Endothelial cell of umbilical vein (primary cell): Measurements from ENCODE around the gene TMEM109. TPM values are rescaled to one million over a fixed set of nuclear protein-coding genes. Genes with fewer than 3 reads are reported as not detected.

Experiments
- BruUV-seq: library from RNA; stranded (reverse); fragments of 400-500 nt; replicated peaks from 2 replicates; lab custom pipeline; 2021; lab: Mats Ljungman, UMichigan
- CTCF ChIA-PET: fragments of 300-600, 350-600 bp; sonication (Branson Sonifier 250); formaldehyde crosslinking; loops from one replicate; lab custom pipeline; 2021; ENCODE audit warnings: antibody characterized with exemption, inconsistent platforms; lab: Charles Lee
- POLR2A ChIA-PET: fragments of 300-600, 350-600 bp; sonication (Branson Sonifier 250); formaldehyde crosslinking; loops from one replicate; lab custom pipeline; 2021; ENCODE audit warnings: antibody characterized with exemption, inconsistent platforms; lab: Charles Lee
- DNase-seq: peaks from one replicate; pipeline ENCODE4 v3.0.0-alpha.2; 2011; ENCODE audit warnings: low read depth, low spot score
- FAIRE-seq: peaks from 2 replicates; lab custom pipeline; 2011; peaks lifted over from hg19 to GRCh38; lab: Jason Lieb, UNC
- H2AFZ ChIP-seq: 2 replicates; pipeline ENCODE4 v1.6.0; 2012; ENCODE audit warnings: low read depth, low read length, control low read depth, inconsistent platforms
- H3K27ac ChIP-seq: 2 replicates; pipeline ENCODE4 v1.5.1; 2011; ENCODE audit warnings: low read depth, mild to moderate bottlenecking, control low read depth, low read length, moderate library complexity; ENCODE audit not compliant: insufficient read depth
- H3K27me3 ChIP-seq, 2 experiments: 2 replicates each; pipeline versions ENCODE4 v1.6.0 to v1.6.1; 2011; ENCODE audit warnings: low read length in 2 of 2, mixed read lengths in 1 of 2; ENCODE audit not compliant: control insufficient read depth in 2 of 2, insufficient read depth in 2 of 2
- H3K36me3 ChIP-seq, 2 experiments: 2 replicates in 1 of 2; 3 replicates in 1 of 2; pipeline ENCODE4 v1.5.1; 2011; ENCODE audit warnings: low read length in 2 of 2, mild to moderate bottlenecking in 1 of 2, moderate library complexity in 1 of 2; ENCODE audit not compliant: control insufficient read depth in 2 of 2, insufficient read depth in 2 of 2; ENCODE audit errors: extremely low read depth in 1 of 2
- H3K4me1 ChIP-seq: 3 replicates; pipeline ENCODE4 v1.5.1; 2011; ENCODE audit warnings: mild to moderate bottlenecking, low read length; ENCODE audit not compliant: control insufficient read depth, insufficient read depth; ENCODE audit errors: extremely low read depth
- H3K4me2 ChIP-seq: 2 replicates; pipeline ENCODE4 v1.6.1; 2011; ENCODE audit warnings: low read length, control low read depth, mixed read lengths; ENCODE audit not compliant: insufficient read depth
- H3K4me3 ChIP-seq, 3 experiments: fragments of 200-600 bp in 1 of 3; sonication (generic), shearing (Covaris generic) in 1 of 3; replicated peaks in 1 of 3; 2 replicates each; pipeline ENCODE4 v1.5.1; 2011 to 2016; ENCODE audit warnings: control low read depth in 3 of 3, low read length in 3 of 3, mild to moderate bottlenecking in 2 of 3, inconsistent platforms in 1 of 3, low read depth in 1 of 3, moderate library complexity in 1 of 3; ENCODE audit not compliant: insufficient read depth in 1 of 3
- H3K79me2 ChIP-seq: 2 replicates; pipeline ENCODE4 v1.6.0; 2012; ENCODE audit warnings: low read length, inconsistent platforms; ENCODE audit not compliant: control insufficient read depth, insufficient read depth
- H3K9ac ChIP-seq: replicated peaks from 2 replicates; pipeline ENCODE3; 2011; ENCODE audit warnings: low read length, control low read depth; ENCODE audit not compliant: insufficient read depth; ENCODE audit errors: extremely low read depth
- H3K9me1 ChIP-seq: replicated peaks from 3 replicates; pipeline ENCODE4 v1.6.0; 2011; ENCODE audit warnings: mild to moderate bottlenecking, low read length; ENCODE audit not compliant: control insufficient read depth, insufficient read depth; ENCODE audit errors: extremely low read depth
- H3K9me3 ChIP-seq: replicated peaks from 2 replicates; pipeline ENCODE4 v1.5.1; 2012; ENCODE audit warnings: low read length, inconsistent platforms; ENCODE audit not compliant: control insufficient read depth, insufficient read depth
- H4K20me1 ChIP-seq: replicated peaks from 2 replicates; pipeline ENCODE3; 2011; ENCODE audit warnings: mild to moderate bottlenecking, low read length; ENCODE audit not compliant: control insufficient read depth, insufficient read depth; ENCODE audit errors: extremely low read depth
- CTCF ChIP-seq, 2 donors: IDR thresholded peaks; 1 replicate in 1 of 2; 2 replicates in 1 of 2; pipeline ENCODE4 v1.5.1; 2011; ENCODE audit warnings: low read length in 2 of 2, mild to moderate bottlenecking in 2 of 2, moderate library complexity in 2 of 2, control low read depth in 1 of 2, inconsistent platforms in 1 of 2, low read depth in 1 of 2; ENCODE audit not compliant: insufficient read depth in 1 of 2; ENCODE audit errors: extremely low read depth in 1 of 2
- EZH2 ChIP-seq: IDR thresholded peaks from 2 replicates; pipeline ENCODE4 v1.6.1; 2012; ENCODE audit warnings: borderline replicate concordance, low read depth, mild to moderate bottlenecking, moderate library complexity, low read length, inconsistent platforms; ENCODE audit not compliant: severe bottlenecking
- FOS ChIP-seq: IDR thresholded peaks from 2 replicates; pipeline ENCODE4 v1.6.1; 2011; ENCODE audit warnings: mild to moderate bottlenecking, low read length, moderate library complexity, borderline replicate concordance; ENCODE audit not compliant: insufficient read depth
- GATA2 ChIP-seq: IDR thresholded peaks from 2 replicates; pipeline ENCODE4 v1.7.0; 2011; ENCODE audit warnings: low read depth, mild to moderate bottlenecking, moderate library complexity, mixed read lengths, low read length; ENCODE audit not compliant: insufficient read length, insufficient read depth
- JUN ChIP-seq: IDR thresholded peaks from 2 replicates; pipeline ENCODE4 v1.6.1; 2011; ENCODE audit warnings: borderline replicate concordance, low read depth; ENCODE audit not compliant: insufficient read length, insufficient read depth
- MAX ChIP-seq: IDR thresholded peaks from 2 replicates; pipeline ENCODE4 v1.6.1; 2011; ENCODE audit not compliant: insufficient read depth, insufficient read length
- MYC ChIP-seq: IDR thresholded peaks from one replicate; pipeline ENCODE4 v1.6.1; 2011; ENCODE audit warnings: mild to moderate bottlenecking, low read depth, low read length
- POLR2A ChIP-seq: IDR thresholded peaks from 2 replicates; pipeline ENCODE4 v1.6.1; 2012; ENCODE audit warnings: low read depth, mild to moderate bottlenecking, control low read depth, low read length
- POLR2AphosphoS5 ChIP-seq: IDR thresholded peaks from 2 replicates; pipeline ENCODE4 v1.6.1; 2012; ENCODE audit warnings: low read depth, mild to moderate bottlenecking, control low read depth, low read length, moderate library complexity; ENCODE audit not compliant: insufficient read depth
- dilution Hi-C: fragments of 300-500 bp; cut with MboI; formaldehyde crosslinking; loops from one replicate; pipeline ENCODE4 v1.15.0; 2019; ENCODE audit warnings: low sequenced_read_pairs; ENCODE audit not compliant: extremely low pct_ligation_motif_present
- intact Hi-C: fragments of 100-400 bp; cut with micrococcal nuclease; formaldehyde crosslinking; loops from one replicate; pipeline ENCODE4 v1.10.0; 2022
- polyA plus RNA-seq, 4 experiments: library from polyadenylated mRNA; depleted of rRNA in 3 of 4; stranded (reverse) in 3 of 4; unstranded in 1 of 4; fragments of >200 nt; gene quantifications; 2 replicates each; pipeline versions ENCODE4 v1.2.1 to v1.2.3, GENCODE V29; 2011 to 2012; ENCODE audit warnings: missing spikeins in 1 of 4
- total RNA-seq: library from RNA; stranded (reverse); gene quantifications from 2 replicates; pipeline ENCODE4 v1.2.3, GENCODE V29; 2021

TMEM109 gene
- total and polyA plus RNA-seq, 2 donors (not counting 3 experiments of a cell fraction or from before 2014, with no cell fraction given) = 143 to 192 TPM

- DNase-seq (no peak), FAIRE-seq (no peak)
- no TSS peak for BruUV-seq
- Histone ChIP-seq H4K20me1 (no peaks in the 10 kb centered on the region), H3K9ac (no peak overlapping the region), H3K4me3 (no peak overlapping the region), H3K79me2 (no peaks in the 10 kb centered on the region), H3K4me2 (no peak overlapping the region), H3K27me3 (peaks cover 2 to 13% of the 10 kb centered on the region in 2 experiments), H3K36me3 (no peaks in the 10 kb centered on the region), H3K9me3 (no peaks in the 10 kb centered on the region), H2AFZ (peak overlapping the region; percentile 97), H3K27ac (no peak overlapping the region), H3K9me1 (no peaks in the 10 kb centered on the region), H3K4me1 (peaks cover 10% of the 10 kb centered on the region)
- CTCF ChIA-PET = interaction anchor here (1.5 to 1.6 kb wide), 2 partner anchors 13 to 17 kb away, joined by 5 to 8 read pairs; no protein-coding TSS in a partner anchor
- no peak for TF ChIP-seq CTCF (IDR thresholded peaks at IDR 0.05; ENCODE audit: extremely low read depth in 1 of 2, insufficient read depth in 1 of 2, low read depth in 1 of 2, low read length in 2 of 2)
- TF ChIP-seq JUN = no peak
- no peak for TF ChIP-seq MYC
- TF ChIP-seq POLR2AphosphoS5 = no peak
- intact Hi-C loops = no loop called here
- POLR2A ChIA-PET = no interaction called here
- dilution Hi-C loops = no loop called here
These were observed 38.8 kb downstream of the TMEM109 start for GRCh38 chr11:60952742-60953170.

- TF ChIP-seq CTCF (IDR thresholded peaks at IDR 0.05; ENCODE audit: extremely low read depth in 1 of 2, insufficient read depth in 1 of 2, low read depth in 1 of 2, low read length in 2 of 2) = no peak
- no peak for TF ChIP-seq MAX
- TF ChIP-seq EZH2 = no peak
- no peak for TF ChIP-seq GATA2
- no peak for TF ChIP-seq JUN
- TF ChIP-seq MYC = no peak
- TF ChIP-seq FOS = no peak
- TF ChIP-seq POLR2A = no peak
- TF ChIP-seq POLR2AphosphoS5 = no peak
- Histone ChIP-seq H3K4me3 (no peak overlapping the region), H3K79me2 (no peaks in the 10 kb centered on the region), H3K4me1 (peaks cover 10% of the 10 kb centered on the region), H3K27ac (no peak overlapping the region), H3K9me3 (no peaks in the 10 kb centered on the region), H3K27me3 (peaks cover 2 to 13% of the 10 kb centered on the region in 2 experiments), H4K20me1 (no peaks in the 10 kb centered on the region), H3K9ac (no peak overlapping the region), H3K36me3 (no peaks in the 10 kb centered on the region), H3K4me2 (no peak overlapping the region), H2AFZ (no peak overlapping the region), H3K9me1 (no peaks in the 10 kb centered on the region)
- peak; percentile 29 for DNase-seq
- ChIA-PET POLR2A (interaction anchor here (0.8 kb wide), 1 partner anchor 17 kb away, joined by 5 read pairs; no protein-coding TSS in a partner anchor), CTCF (interaction anchor here (1.0 to 2.0 kb wide), 5 partner anchors 8 to 176 kb away, joined by 3 to 8 read pairs (median 5); no protein-coding TSS in a partner anchor)
- intact Hi-C loops = no loop called here
- dilution Hi-C loops = no loop called here
- BruUV-seq = no TSS peak
- FAIRE-seq = peak; percentile 71
These were observed 39.8 kb downstream of the TMEM109 start for GRCh38 chr11:60953781-60954180.
